ENCODE results near the gene CWF19L1. TPM values are rescaled to one million over a fixed set of nuclear protein-coding genes. Genes with fewer than 3 reads are reported as not detected.

Gene CWF19L1
- total and polyA plus RNA-seq, 2 of the 13 experiments (the other 11 are each of a cell fraction or from before 2014, with no cell fraction given): 13.6 to 42.1 TPM

GRCh38 chr10:100286051-100287033, 18.9 kb upstream of the CWF19L1 start, which contains the start of gene BLOC1S2 (continued):
- peak; percentile 78; the same call in 1 of the 2 replicates for TF ChIP-seq ZFP90 (CRISPR knock-in tag; IDR thresholded peaks at IDR 0.05; ENCODE audit: borderline replicate concordance)
- peak; percentile 82; the same call in 1 of the 2 replicates for TF ChIP-seq BATF2 (CRISPR knock-in tag; IDR thresholded peaks at IDR 0.05)
- no peak; the same call in 1 of the 2 replicates for TF ChIP-seq DNMT3B (CRISPR knock-in tag; conservative IDR thresholded peaks at IDR 0.05)
- TF ChIP-seq AHR (CRISPR knock-in tag; IDR thresholded peaks at IDR 0.05): no peak
- 0 out of 2 replicates have a peak, but pooled peaks have one; percentile 79 for TF ChIP-seq ZNF34 (CRISPR knock-in tag; IDR thresholded peaks at IDR 0.05; ENCODE audit: borderline replicate concordance)
- peak; percentile 52; the same call in 1 of the 2 replicates for TF ChIP-seq KLF6 (CRISPR knock-in tag; IDR thresholded peaks at IDR 0.05)
- TF ChIP-seq DMAP1 (CRISPR knock-in tag; IDR thresholded peaks at IDR 0.05): peak; percentile 70
- TF ChIP-seq ZSCAN30 (CRISPR knock-in tag; IDR thresholded peaks at IDR 0.05): no peak
- no peak for TF ChIP-seq SNRNP70 (IDR thresholded peaks at IDR 0.05; ENCODE audit: low read depth, low read length)
- no peak for TF ChIP-seq MAFF (IDR thresholded peaks at IDR 0.05; ENCODE audit: low read depth, low read length)
- no peak for TF ChIP-seq CEBPG (CRISPR knock-in tag; IDR thresholded peaks at IDR 0.05)
- TF ChIP-seq ZIK1 (CRISPR knock-in tag; IDR thresholded peaks at IDR 0.05; ENCODE audit: borderline replicate concordance, low read depth): 0 out of 2 replicates have a peak, but pooled peaks have one; percentile 36
- TF ChIP-seq, protein P1, sequence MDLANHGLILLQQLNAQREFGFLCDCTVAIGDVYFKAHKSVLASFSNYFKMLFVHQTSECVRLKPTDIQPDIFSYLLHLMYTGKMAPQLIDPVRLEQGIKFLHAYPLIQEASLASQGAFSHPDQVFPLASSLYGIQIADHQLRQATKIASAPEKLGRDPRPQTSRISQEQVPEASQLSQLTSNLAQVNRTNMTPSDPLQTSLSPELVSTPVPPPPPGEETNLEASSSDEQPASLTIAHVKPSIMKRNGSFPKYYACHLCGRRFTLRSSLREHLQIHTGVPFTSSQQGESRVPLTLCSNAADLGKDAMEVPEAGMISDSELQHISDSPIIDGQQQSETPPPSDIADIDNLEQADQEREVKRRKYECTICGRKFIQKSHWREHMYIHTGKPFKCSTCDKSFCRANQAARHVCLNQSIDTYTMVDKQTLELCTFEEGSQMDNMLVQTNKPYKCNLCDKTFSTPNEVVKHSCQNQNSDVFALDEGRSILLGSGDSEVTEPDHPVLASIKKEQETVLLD (CRISPR knock-in tag; IDR thresholded peaks at IDR 0.05; ENCODE audit: low read depth): peak; percentile 69; the same call in 1 of the 2 replicates
- TF ChIP-seq ZNF570 (CRISPR knock-in tag; IDR thresholded peaks at IDR 0.05; ENCODE audit: borderline replicate concordance): no peak
- no peak for TF ChIP-seq FOSL1 (CRISPR knock-in tag; IDR thresholded peaks at IDR 0.05; ENCODE audit: borderline replicate concordance)
- no peak for TF ChIP-seq SUZ12 (IDR thresholded peaks at IDR 0.05; ENCODE audit: low read depth, low read length)
- peak; percentile 67 for TF ChIP-seq NR2C2 (CRISPR knock-in tag; IDR thresholded peaks at IDR 0.05; ENCODE audit: borderline replicate concordance)
- 0 out of 2 replicates have a peak, but pooled peaks have one; percentile 62 for TF ChIP-seq ZNF552 (CRISPR knock-in tag; IDR thresholded peaks at IDR 0.05; ENCODE audit: borderline replicate concordance)
- TF ChIP-seq KDM1A (CRISPR knock-in tag; IDR thresholded peaks at IDR 0.05): no peak

Data from HepG2 (cell line).